Fibroblast of skin of left biceps (primary cell): ENCODE data around the gene MED17.

Source experiments
- DNase-seq, 2 experiments: peaks; one replicate each; pipeline ENCODE4 v3.0.0-alpha.2; 2013; ENCODE audit warnings: low read depth in 2 of 2

Gene MED17

GRCh38 chr11:93849751-93850593 is 65.9 kb downstream of the MED17 start:
- no peak for DNase-seq

GRCh38 chr11:93850594-93851018 is 66.5 kb downstream of the MED17 start, which contains the start of gene VSTM5:
TSS of gene VSTM5 (minus strand) at chr11:93850618. CDS start at chr11:93850502, 116 bp downstream.
- DNase-seq = no peak

- DNase-seq = no peak
These were observed 68.2 kb downstream of the MED17 start for GRCh38 chr11:93852242-93852641.

- DNase-seq = no peak
These were observed 73.5 kb downstream of the MED17 start for GRCh38 chr11:93857413-93858120.

- DNase-seq = no peak
These were observed 74.2 kb downstream of the MED17 start for GRCh38 chr11:93858121-93858775.

GRCh38 chr11:93861808-93862207 is 77.7 kb downstream of the MED17 start:
- no peak for DNase-seq
